Femur (tissue), 1 donor: ENCODE data around the gene CAPN7.

Source experiments
- DNase-seq: peaks from one replicate; pipeline ENCODE4 v3.0.0-alpha.2; 2017

CAPN7 gene

GRCh38 chr3:15279205-15279604 lies 73.2 kb downstream of the CAPN7 start:
- DNase-seq, result no peak

GRCh38 chr3:15279671-15280402 lies 73.8 kb downstream of the CAPN7 start:
- DNase-seq, result no peak

- DNase-seq, result no peak
Observed at GRCh38 chr3:15280853-15281532, 74.9 kb downstream of the CAPN7 start.

- DNase-seq, result no peak
Observed at GRCh38 chr3:15281817-15282216, 75.8 kb downstream of the CAPN7 start.

- DNase-seq, result no peak
Observed at GRCh38 chr3:15283702-15284101, 77.7 kb downstream of the CAPN7 start.

GRCh38 chr3:15284121-15284889 lies 78.3 kb downstream of the CAPN7 start:
- no peak for DNase-seq

GRCh38 chr3:15286022-15286421 lies 80.0 kb downstream of the CAPN7 start:
- DNase-seq, result no peak

- peak; percentile 56 for DNase-seq
Observed at GRCh38 chr3:15287565-15288330, 81.7 kb downstream of the CAPN7 start.

- no peak for DNase-seq
Observed at GRCh38 chr3:15288331-15289035, 82.4 kb downstream of the CAPN7 start.

- no peak for DNase-seq
Observed at GRCh38 chr3:15289661-15290060, 83.6 kb downstream of the CAPN7 start.

- no peak for DNase-seq
Observed at GRCh38 chr3:15290736-15291135, 84.7 kb downstream of the CAPN7 start.

- DNase-seq, result no peak
Observed at GRCh38 chr3:15291589-15292541, 85.8 kb downstream of the CAPN7 start.

- DNase-seq, result no peak
Observed at GRCh38 chr3:15292765-15293522, 86.9 kb downstream of the CAPN7 start.

GRCh38 chr3:15294929-15295328 lies 88.9 kb downstream of the CAPN7 start:
- DNase-seq, result no peak

GRCh38 chr3:15295506-15295905 lies 89.5 kb downstream of the CAPN7 start:
- DNase-seq, result no peak

- no peak for DNase-seq
Observed at GRCh38 chr3:15297608-15298350, 91.7 kb downstream of the CAPN7 start.

- no peak for DNase-seq
Observed at GRCh38 chr3:15298504-15298903, 92.5 kb downstream of the CAPN7 start.

- no peak for DNase-seq
Observed at GRCh38 chr3:15299036-15299435, 93.0 kb downstream of the CAPN7 start.

GRCh38 chr3:15300323-15301078 lies 94.5 kb downstream of the CAPN7 start:
- no peak for DNase-seq
